KG1 (cell line): ENCODE measurements around the gene ATP6V0C.
"Not testable (repeated sequence)": the region's sequence is repeated elsewhere in the genome, so short reads cannot be mapped to it uniquely, and the experiment has no call there.

Experiments used
- DNase-seq: peaks from one replicate; lab custom pipeline; 2025; lab: John Stamatoyannopoulos, UW

ATP6V0C gene

GRCh38 chr16:2557150-2557549, 43.4 kb downstream of the ATP6V0C start:
- not testable (repeated sequence) for DNase-seq

- DNase-seq = not testable (repeated sequence)
Observed at GRCh38 chr16:2560131-2560797, 46.5 kb downstream of the ATP6V0C start.

- DNase-seq = not testable (repeated sequence)
Observed at GRCh38 chr16:2560798-2561133, 47.0 kb downstream of the ATP6V0C start.

- not testable (repeated sequence) for DNase-seq
Observed at GRCh38 chr16:2567506-2567905, 53.8 kb downstream of the ATP6V0C start.

GRCh38 chr16:2568573-2568972, 54.8 kb downstream of the ATP6V0C start:
- DNase-seq = not testable (repeated sequence)
